PC-9 (cell line): ENCODE data around the gene OPHN1.

ENCODE experiments used
- EZH2 ChIP-seq: fragments of 200-600 bp; sonication (generic); IDR thresholded peaks from 2 replicates; pipeline ENCODE4 v1.8.0; 2017; ENCODE audit warnings: antibody characterized with exemption, low read depth
- TF ChIP-seq, protein P1 (sequence below): fragments of 200-600 bp; sonication (generic); conservative IDR thresholded peaks from 2 replicates; pipeline ENCODE4 v1.6.1; 2017; ENCODE audit warnings: mixed run types, antibody characterized with exemption, mild to moderate bottlenecking, moderate library complexity

DNA sequence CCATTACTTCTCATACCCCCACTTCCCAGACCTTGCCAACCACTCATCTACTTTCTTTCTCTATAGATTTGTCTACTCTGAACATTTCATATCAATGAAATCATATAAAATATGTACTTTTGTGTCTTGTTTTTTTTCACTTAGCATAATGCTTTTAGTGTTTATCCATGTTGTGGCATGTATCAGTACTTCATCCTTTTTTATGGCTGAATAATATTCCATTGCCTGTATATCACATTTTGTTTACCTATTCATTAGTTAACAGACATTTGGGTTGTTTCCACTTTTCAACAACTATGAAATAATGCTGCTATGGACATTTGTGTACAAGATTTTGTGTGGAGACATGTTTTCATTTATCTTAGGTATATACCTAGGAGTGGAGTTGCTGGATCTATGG lies 324.1 kb downstream of the OPHN1 start:
- TF ChIP-seq, protein P1, sequence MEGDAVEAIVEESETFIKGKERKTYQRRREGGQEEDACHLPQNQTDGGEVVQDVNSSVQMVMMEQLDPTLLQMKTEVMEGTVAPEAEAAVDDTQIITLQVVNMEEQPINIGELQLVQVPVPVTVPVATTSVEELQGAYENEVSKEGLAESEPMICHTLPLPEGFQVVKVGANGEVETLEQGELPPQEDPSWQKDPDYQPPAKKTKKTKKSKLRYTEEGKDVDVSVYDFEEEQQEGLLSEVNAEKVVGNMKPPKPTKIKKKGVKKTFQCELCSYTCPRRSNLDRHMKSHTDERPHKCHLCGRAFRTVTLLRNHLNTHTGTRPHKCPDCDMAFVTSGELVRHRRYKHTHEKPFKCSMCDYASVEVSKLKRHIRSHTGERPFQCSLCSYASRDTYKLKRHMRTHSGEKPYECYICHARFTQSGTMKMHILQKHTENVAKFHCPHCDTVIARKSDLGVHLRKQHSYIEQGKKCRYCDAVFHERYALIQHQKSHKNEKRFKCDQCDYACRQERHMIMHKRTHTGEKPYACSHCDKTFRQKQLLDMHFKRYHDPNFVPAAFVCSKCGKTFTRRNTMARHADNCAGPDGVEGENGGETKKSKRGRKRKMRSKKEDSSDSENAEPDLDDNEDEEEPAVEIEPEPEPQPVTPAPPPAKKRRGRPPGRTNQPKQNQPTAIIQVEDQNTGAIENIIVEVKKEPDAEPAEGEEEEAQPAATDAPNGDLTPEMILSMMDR = no peak
- no peak for TF ChIP-seq EZH2
